Gastrocnemius medialis (tissue), 4 donors: ENCODE results near the gene NOVA1. TPM values are rescaled to one million over a fixed set of nuclear protein-coding genes. Genes with fewer than 3 reads are reported as not detected.

Experiments
- ATAC-seq, 2 donors: fragments of 150-250 bp; one replicate each; pipeline ENCODE4 v1.9.1; 2016
- DNase-seq, 2 donors: peaks; one replicate each; pipeline ENCODE4 v3.0.0-alpha.2; 2019
- H3K27ac ChIP-seq, 4 donors: fragments of 200-600 bp; sonication (generic); 1 replicate in 1 of 4; 2 replicates in 3 of 4; pipeline ENCODE4 v1.5.1; 2016 to 2018; ENCODE audit warnings: mild to moderate bottlenecking in 2 of 4, moderate library complexity in 1 of 4
- H3K27me3 ChIP-seq, 3 donors: fragments of 200-600 bp; sonication (generic) in 2 of 3; 1 replicate in 1 of 3; 2 replicates in 2 of 3; pipeline versions ENCODE4 v1.5.1 to v1.6.0; 2016 to 2019; ENCODE audit warnings: mild to moderate bottlenecking in 1 of 3, moderate library complexity in 1 of 3
- H3K36me3 ChIP-seq, 2 donors: fragments of 200-600 bp; sonication (generic) in 1 of 2; one replicate each; pipeline ENCODE4 v1.5.1; 2017 to 2018
- H3K4me1 ChIP-seq, 2 donors: fragments of 200-600 bp; sonication (generic) in 1 of 2; one replicate each; pipeline ENCODE4 v1.5.1; 2016 to 2017; ENCODE audit warnings: mild to moderate bottlenecking in 2 of 2
- H3K4me3 ChIP-seq, 4 donors: fragments of 200-600 bp; sonication (generic) in 3 of 4; 1 replicate in 1 of 4; 2 replicates in 3 of 4; pipeline ENCODE4 v1.5.1; 2016 to 2019; ENCODE audit warnings: mild to moderate bottlenecking in 2 of 4
- H3K9me3 ChIP-seq, 3 donors: fragments of 200-600 bp; sonication (generic) in 2 of 3; 1 replicate in 1 of 3; 2 replicates in 2 of 3; pipeline ENCODE4 v1.5.1; 2016 to 2019
- CTCF ChIP-seq, 5 experiments: fragments of 450-650 bp in 3 of 5; fragments of 200-600 bp in 2 of 5; sonication (generic) in 2 of 5; IDR thresholded peaks in 4 of 5; conservative IDR thresholded peaks in 1 of 5; 1 replicate in 4 of 5; 2 replicates in 1 of 5; pipeline ENCODE4 v1.5.1; 2016 to 2019; ENCODE audit warnings: antibody characterized with exemption in 5 of 5, mild to moderate bottlenecking in 3 of 5, moderate library complexity in 3 of 5
- POLR2A ChIP-seq, 2 donors: fragments of 450-650 bp; IDR thresholded peaks; one replicate each; pipeline ENCODE4 v1.6.1; 2017; ENCODE audit warnings: antibody characterized with exemption in 2 of 2, mild to moderate bottlenecking in 2 of 2, moderate library complexity in 2 of 2
- in situ Hi-C, 4 donors: fragments of 200-750 bp; cut with MboI; loops; one replicate each; pipeline versions ENCODE4 v1.15.0 to v1.8.0; 2017; ENCODE audit warnings: low sequenced_read_pairs in 4 of 4
- intact Hi-C: fragments of 100-400 bp; cut with DNase I; formaldehyde crosslinking; loops from one replicate; pipeline ENCODE4 v1.15.1; 2023; ENCODE audit warnings: low total_unique reads
- total RNA-seq, 4 donors: library from RNA; depleted of rRNA; stranded (reverse); fragments of >200 nt; gene quantifications; one replicate each; pipeline versions ENCODE4 v1.1.0 to v1.2.3, GENCODE V29; 2016

The NOVA1 gene
- total RNA-seq, 4 donors from 2014 or later, result 2.7 to 10.2 (median 4.6) TPM

- no peak overlapping the region for H3K4me3 ChIP-seq
- in situ Hi-C loops, result no loop called here
- H3K9me3 ChIP-seq, result no peaks in the 10 kb centered on the region
- TF ChIP-seq CTCF (IDR thresholded peaks at IDR 0.05 in 4 of 5, conservative IDR thresholded peaks at IDR 0.05 in 1 of 5) (no peak), POLR2A (IDR thresholded peaks at IDR 0.05) (no peak)
- DNase-seq, result no peak
- H3K36me3 ChIP-seq, result no peaks in the 10 kb centered on the region
- no peak for ATAC-seq
- intact Hi-C loops, result no loop called here
- H3K27me3 ChIP-seq, result no peaks in the 10 kb centered on the region
- H3K27ac ChIP-seq, result no peak overlapping the region
- H3K4me1 ChIP-seq, result no peaks in the 10 kb centered on the region
These were observed 143.7 kb downstream of the NOVA1 start for GRCh38 chr14:26454105-26454504.

GRCh38 chr14:26448181-26448855 is 149.5 kb downstream of the NOVA1 start:
- ATAC-seq, result no peak
- TF ChIP-seq CTCF (IDR thresholded peaks at IDR 0.05 in 4 of 5, conservative IDR thresholded peaks at IDR 0.05 in 1 of 5), result no peak
- no peak for TF ChIP-seq POLR2A (IDR thresholded peaks at IDR 0.05)
- Histone ChIP-seq H3K27me3 (no peaks in the 10 kb centered on the region), H3K4me3 (no peak overlapping the region), H3K4me1 (no peaks in the 10 kb centered on the region), H3K36me3 (no peaks in the 10 kb centered on the region), H3K27ac (no peak overlapping the region), H3K9me3 (no peaks in the 10 kb centered on the region)
- intact Hi-C loops, result no loop called here
- DNase-seq, result no peak
- in situ Hi-C loops, result no loop called here

- DNase-seq (no peak), ATAC-seq (no peak)
- no peaks in the 10 kb centered on the region for H3K36me3 ChIP-seq
- in situ Hi-C loops, result no loop called here
- TF ChIP-seq CTCF (IDR thresholded peaks at IDR 0.05 in 4 of 5, conservative IDR thresholded peaks at IDR 0.05 in 1 of 5) (no peak), POLR2A (IDR thresholded peaks at IDR 0.05) (no peak)
- no peaks in the 10 kb centered on the region for H3K4me1 ChIP-seq
- H3K9me3 ChIP-seq, result no peaks in the 10 kb centered on the region
- intact Hi-C loops, result no loop called here
- H3K27me3 ChIP-seq, result no peaks in the 10 kb centered on the region
- no peak overlapping the region for H3K4me3 ChIP-seq
- no peak overlapping the region for H3K27ac ChIP-seq
These were observed 153.0 kb downstream of the NOVA1 start for GRCh38 chr14:26444822-26445221.

- H3K27ac ChIP-seq, result no peak overlapping the region
These were observed 154.2 kb downstream of the NOVA1 start for GRCh38 chr14:26443654-26444053.

More at GRCh38 chr14:26443654-26444053, 154.2 kb downstream of the NOVA1 start:
- no peak for DNase-seq
- no peak overlapping the region for H3K4me3 ChIP-seq
- intact Hi-C loops (no loop called here), in situ Hi-C loops (no loop called here)
- no peaks in the 10 kb centered on the region for H3K27me3 ChIP-seq
- TF ChIP-seq POLR2A (IDR thresholded peaks at IDR 0.05) (no peak), CTCF (IDR thresholded peaks at IDR 0.05 in 4 of 5, conservative IDR thresholded peaks at IDR 0.05 in 1 of 5) (no peak)
- no peaks in the 10 kb centered on the region for H3K4me1 ChIP-seq
- no peaks in the 10 kb centered on the region for H3K36me3 ChIP-seq
- no peaks in the 10 kb centered on the region for H3K9me3 ChIP-seq
- no peak for ATAC-seq
